Spleen (tissue), 11 donors: ENCODE data around the gene TRIM28. TPM values are rescaled to one million over a fixed set of nuclear protein-coding genes. Genes with fewer than 3 reads are reported as not detected.

Source experiments
- DNase-seq: peaks from one replicate; pipeline ENCODE4 v3.0.0-alpha.2; 2020
- H3K27ac ChIP-seq, 8 donors: fragments of 200-600 bp; sonication (generic) in 7 of 8; 1 replicate in 4 of 8; 2 replicates in 4 of 8; pipeline versions ENCODE4 v1.5.0 to v1.8.0; 2016 to 2021; ENCODE audit warnings: inconsistent platforms in 4 of 8, mild to moderate bottlenecking in 4 of 8, moderate library complexity in 1 of 8
- H3K27me3 ChIP-seq, 7 donors: fragments of 200-600 bp; sonication (generic) in 6 of 7; replicated peaks in 1 of 7; 1 replicate in 4 of 7; 2 replicates in 3 of 7; pipeline versions ENCODE4 v1.5.0 to v1.8.0; 2016 to 2021; ENCODE audit warnings: inconsistent platforms in 3 of 7, mild to moderate bottlenecking in 1 of 7
- H3K36me3 ChIP-seq, 6 donors: fragments of 200-600 bp; sonication (generic) in 5 of 6; 1 replicate in 4 of 6; 2 replicates in 2 of 6; pipeline versions ENCODE4 v1.5.0 to v1.8.0; 2016 to 2021; ENCODE audit warnings: inconsistent platforms in 2 of 6
- H3K4me1 ChIP-seq, 6 donors: fragments of 200-600 bp; sonication (generic) in 5 of 6; 1 replicate in 3 of 6; 2 replicates in 3 of 6; pipeline versions ENCODE4 v1.5.0 to v1.8.0; 2016 to 2021; ENCODE audit warnings: inconsistent platforms in 3 of 6
- H3K4me3 ChIP-seq, 8 donors: fragments of 200-600 bp; sonication (generic) in 7 of 8; 1 replicate in 4 of 8; 2 replicates in 4 of 8; pipeline versions ENCODE4 v1.5.0 to v1.8.0; 2016 to 2021; ENCODE audit warnings: inconsistent platforms in 4 of 8, mild to moderate bottlenecking in 4 of 8, moderate library complexity in 2 of 8
- H3K9me3 ChIP-seq, 8 donors: fragments of 200-600 bp; sonication (generic) in 7 of 8; 1 replicate in 4 of 8; 2 replicates in 4 of 8; pipeline versions ENCODE4 v1.5.0 to v1.8.0; 2016 to 2021; ENCODE audit warnings: inconsistent platforms in 4 of 8
- CTCF ChIP-seq, 11 experiments: fragments of 200-600 bp in 7 of 11; fragments of 450-650 bp in 4 of 11; sonication (generic) in 4 of 11; IDR thresholded peaks in 8 of 11; conservative IDR thresholded peaks in 3 of 11; 1 replicate in 7 of 11; 2 replicates in 4 of 11; pipeline versions ENCODE4 v1.4.0 to v1.8.0; 2016 to 2021; ENCODE audit warnings: antibody characterized with exemption in 11 of 11, inconsistent platforms in 4 of 11, mild to moderate bottlenecking in 1 of 11
- POLR2A ChIP-seq, 3 donors: fragments of 450-650 bp; IDR thresholded peaks; one replicate each; pipeline ENCODE4 v1.5.1; 2017; ENCODE audit warnings: antibody characterized with exemption in 3 of 3, mild to moderate bottlenecking in 1 of 3
- POLR2AphosphoS5 ChIP-seq, 3 donors: sonication (generic); formaldehyde crosslinking; IDR thresholded peaks; one replicate each; pipeline ENCODE4 v1.5.1; 2017; ENCODE audit warnings: antibody characterized with exemption in 3 of 3
- WGBS, 5 donors: extraction: QIAGEN DNeasy Blood & Tissue Kit in 3 of 5; methylation state at CpG; one replicate each; pipeline versions ENCODE4 v1.1.5 to v1.1.7; 2013 to 2018; 5-methylcytosine and 5-hydroxymethylcytosine counted together
- intact Hi-C: fragments of 100-400 bp; cut with DNase I; formaldehyde crosslinking; loops from one replicate; pipeline ENCODE4 v1.15.0; 2023; ENCODE audit warnings: low total_unique reads
- polyA plus RNA-seq, 3 donors: library from polyadenylated mRNA; stranded (reverse); fragments of 200-250 nt; gene quantifications; one replicate each; pipeline ENCODE4 v1.2.1, GENCODE V29; 2013
- total RNA-seq, 7 donors: library from RNA; depleted of rRNA in 3 of 7; stranded (reverse); fragments of >200 nt in 3 of 7; fragmentation: NEBNext Ultra II Directional in 4 of 7; extraction: Animal tissue kit (Norgen Biotek cat#: 25700) in 4 of 7; gene quantifications; one replicate each; pipeline versions ENCODE4 v1.1.0 to v1.2.1, GENCODE V29; 2016 to 2021
- donor health status: healthy with polysubstance abuse.
- donor health status: DM: no; HTN: no; CAD: no; lungs with moderate emphysema.
- donor health status: DM: no; HTN: no; CAD: no.
- donor health status: Bipolar disorder and iron deficiency.
- donor health status: healthy.
- donor health status: DM: no; HTN: no; CAD: no.
- donor health status: DM: yes; HTN: yes; CAD: no.

TRIM28 gene
- total and polyA plus RNA-seq, 10 donors: 181 to 294 (median 232) TPM

DNA sequence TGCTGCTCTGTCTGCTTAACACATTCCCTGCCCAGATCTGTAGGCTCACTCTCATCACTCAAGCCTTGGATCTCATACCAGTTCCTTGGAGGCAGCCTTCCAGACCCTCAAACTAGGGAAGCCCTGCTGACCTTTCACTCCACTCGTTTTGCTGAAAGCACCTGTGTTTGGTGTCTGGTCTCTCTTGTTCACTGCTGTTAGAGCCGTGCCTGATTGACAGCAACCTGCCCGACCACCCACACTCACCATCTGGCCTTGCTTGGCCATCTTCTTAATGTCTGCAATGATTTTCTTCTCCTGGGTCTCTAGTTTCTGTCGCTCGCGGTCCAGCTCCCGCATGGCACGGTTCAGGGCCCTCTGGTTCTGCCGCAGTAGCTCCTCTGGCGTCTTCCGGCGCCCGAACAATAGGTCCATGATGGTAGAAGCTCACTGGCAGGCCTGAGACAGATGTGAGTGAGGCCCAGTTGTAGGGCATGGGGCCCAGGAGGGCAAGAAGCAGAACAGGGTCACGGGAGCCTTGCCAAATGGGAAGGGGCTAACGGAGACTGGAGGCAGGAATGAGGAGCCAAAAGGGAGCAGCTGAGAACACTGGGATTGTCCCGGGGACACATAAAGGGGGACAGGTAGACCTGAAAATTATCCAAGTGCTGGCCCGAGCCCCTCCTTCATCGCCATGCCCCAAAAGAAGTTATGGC, 10.1 kb downstream of the TRIM28 start:
- Histone ChIP-seq H3K27ac (peak overlapping the region; percentile 95 to 100 (median 97)), H3K9me3 (no peaks in the 10 kb centered on the region), H3K27me3 (no peaks in the 10 kb centered on the region), H3K4me3 (peak overlapping the region; percentile 62 to 90 (median 72)), H3K36me3 (peaks cover 10 to 70% (median 62%) of the 10 kb centered on the region in 6 donors), H3K4me1 (peaks cover 32 to 64% (median 46%) of the 10 kb centered on the region in 6 donors)
- 38 to 59% (median 50%) methylated on average over 18 of the region's 18 CpGs for WGBS, 5 donors
- intact Hi-C loops: no loop called here
- peak; percentile 78 for DNase-seq
- TF ChIP-seq POLR2AphosphoS5 (IDR thresholded peaks at IDR 0.05): peak in 1 of 3 donors; percentile 37
- TF ChIP-seq POLR2A (IDR thresholded peaks at IDR 0.05): no peak
- no peak for TF ChIP-seq CTCF (IDR thresholded peaks at IDR 0.05 in 8 of 11, conservative IDR thresholded peaks at IDR 0.05 in 3 of 11)

GRCh38 chr19:58554494-58555368, 10.9 kb downstream of the TRIM28 start, which contains the start of gene CHMP2A:
Gene CHMP2A, minus strand, starts transcription at chr19:58555105. Its CDS starts 893 bp downstream, at chr19:58554212.
- 1% methylated on average over 33 to 69 of the region's 69 CpGs for WGBS, 5 donors
- H3K4me1 ChIP-seq: peaks cover 34 to 62% (median 51%) of the 10 kb centered on the region in 6 donors

GRCh38 chr19:58555369-58555885, 11.6 kb downstream of the TRIM28 start:
- Histone ChIP-seq H3K27me3 (no peaks in the 10 kb centered on the region), H3K36me3 (peaks cover 0 to 55% (median 47%) of the 10 kb centered on the region in 6 donors), H3K4me1 (peaks cover 36 to 69% (median 58%) of the 10 kb centered on the region in 6 donors), H3K27ac (peak overlapping the region; percentile 95 to 100 (median 97)), H3K4me3 (peak overlapping the region; percentile 4 to 90 (median 72)), H3K9me3 (no peaks in the 10 kb centered on the region)
- intact Hi-C loops: no loop called here
- no peak for TF ChIP-seq POLR2AphosphoS5 (IDR thresholded peaks at IDR 0.05)
- no peak for TF ChIP-seq CTCF (IDR thresholded peaks at IDR 0.05 in 8 of 11, conservative IDR thresholded peaks at IDR 0.05 in 3 of 11)
- no peak for TF ChIP-seq POLR2A (IDR thresholded peaks at IDR 0.05)
- DNase-seq: no peak
- 39 to 52% (median 47%) methylated on average over 4 of the region's 4 CpGs for WGBS, 5 donors

More at GRCh38 chr19:58554494-58555368, 10.9 kb downstream of the TRIM28 start, which contains the start of gene CHMP2A:
- DNase-seq: peak; percentile 100
- TF ChIP-seq POLR2AphosphoS5 (IDR thresholded peaks at IDR 0.05) (peak; percentile 94 to 97 (median 96)), POLR2A (IDR thresholded peaks at IDR 0.05) (peak in 2 of 3 donors; percentile 29 to 34), CTCF (IDR thresholded peaks at IDR 0.05 in 8 of 11, conservative IDR thresholded peaks at IDR 0.05 in 3 of 11) (peak in 1 of 11 experiments; percentile 18)
- H3K36me3 ChIP-seq: peaks cover 3 to 62% (median 54%) of the 10 kb centered on the region in 6 donors
- H3K27me3 ChIP-seq: no peaks in the 10 kb centered on the region
- intact Hi-C loops: no loop called here
- peak within 1 kb of the TSS; percentile 95 to 100 (median 98) for H3K27ac ChIP-seq
- H3K9me3 ChIP-seq: no peaks in the 10 kb centered on the region
- H3K4me3 ChIP-seq: peak within 1 kb of the TSS; percentile 62 to 90 (median 72)
